ENCODE results near the gene NT5M.

The NT5M gene

GRCh38 chr17:17361543-17361866 lies 58.3 kb downstream of the NT5M start:
- no peak overlapping the region for H3K4me3 ChIP-seq (ENCODE audit: low read depth, low read length)
- no peak for DNase-seq (ENCODE audit: low read depth)
- TF ChIP-seq CTCF (IDR thresholded peaks at IDR 0.05; ENCODE audit: insufficient read depth, low read depth, low read length, missing control alignments), result no peak

GRCh38 chr17:17361867-17362539 lies 58.8 kb downstream of the NT5M start:
- H3K4me3 ChIP-seq (ENCODE audit: low read depth, low read length), result no peak overlapping the region
- no peak for TF ChIP-seq CTCF (IDR thresholded peaks at IDR 0.05; ENCODE audit: insufficient read depth, low read depth, low read length, missing control alignments)
- DNase-seq (ENCODE audit: low read depth), result no peak

GRCh38 chr17:17362540-17362930 lies 59.4 kb downstream of the NT5M start:
- H3K4me3 ChIP-seq (ENCODE audit: low read depth, low read length), result no peak overlapping the region
- TF ChIP-seq CTCF (IDR thresholded peaks at IDR 0.05; ENCODE audit: insufficient read depth, low read depth, low read length, missing control alignments), result no peak
- DNase-seq (ENCODE audit: low read depth), result no peak

DNA sequence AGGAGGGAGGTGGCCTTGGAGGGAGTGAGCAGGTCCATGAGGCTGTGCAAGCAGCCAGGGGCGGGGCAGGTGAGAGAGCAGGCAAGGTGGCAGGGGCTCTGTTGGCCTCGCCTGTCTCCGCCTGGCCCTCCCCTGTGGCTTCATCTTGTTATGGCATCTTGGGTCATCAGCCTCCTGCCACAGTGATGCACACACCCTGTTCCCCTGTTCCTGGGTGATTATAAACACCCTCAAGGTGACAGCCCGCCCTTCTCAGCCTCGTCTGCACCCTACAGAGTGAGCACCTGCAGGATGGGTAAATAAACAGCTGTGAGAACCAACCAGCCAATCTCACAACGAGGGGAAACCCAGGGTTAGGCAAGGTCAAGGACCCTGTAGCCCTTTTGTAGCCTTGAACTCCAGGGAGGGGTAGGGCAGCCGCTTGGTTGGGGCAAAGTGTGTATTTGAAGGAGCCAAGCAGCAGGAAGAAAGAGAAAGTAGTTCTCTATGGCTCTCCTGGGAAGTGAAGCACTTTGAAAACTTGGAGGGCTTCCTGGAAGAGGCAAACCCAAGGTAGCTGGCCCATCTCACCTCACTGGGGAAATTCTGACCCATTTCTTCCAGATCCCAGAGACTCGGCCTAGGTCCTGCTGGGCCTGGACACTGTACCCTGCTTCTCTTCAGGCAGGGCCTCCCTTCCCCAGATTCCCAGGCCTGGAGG lies 60.6 kb downstream of the NT5M start:
- H3K4me3 ChIP-seq (ENCODE audit: low read depth, low read length), result no peak overlapping the region
- DNase-seq (ENCODE audit: low read depth), result no peak
- TF ChIP-seq CTCF (IDR thresholded peaks at IDR 0.05; ENCODE audit: insufficient read depth, low read depth, low read length, missing control alignments), result no peak

DNA sequence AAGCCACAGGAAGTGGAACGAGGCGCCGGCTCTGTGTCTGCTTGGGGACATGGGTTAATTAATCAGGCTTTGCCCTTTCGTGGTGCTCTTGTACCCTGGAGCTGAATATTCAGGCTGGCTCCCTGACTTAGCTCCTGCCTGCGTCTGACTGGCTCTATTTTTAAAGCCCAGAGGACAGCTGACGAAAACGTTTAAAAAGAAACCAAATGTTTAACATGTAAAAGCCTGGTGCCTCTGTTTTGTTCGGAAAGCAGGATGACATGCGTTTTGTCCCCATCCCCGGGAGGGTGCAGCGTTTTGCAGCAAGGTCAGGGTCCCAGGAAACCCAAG lies 61.1 kb downstream of the NT5M start:
- no peak overlapping the region for H3K4me3 ChIP-seq (ENCODE audit: low read depth, low read length)
- no peak for TF ChIP-seq CTCF (IDR thresholded peaks at IDR 0.05; ENCODE audit: insufficient read depth, low read depth, low read length, missing control alignments)
- no peak for DNase-seq (ENCODE audit: low read depth)

- TF ChIP-seq CTCF (IDR thresholded peaks at IDR 0.05; ENCODE audit: insufficient read depth, low read depth, low read length, missing control alignments), result no peak
- no peak for DNase-seq (ENCODE audit: low read depth)
- H3K4me3 ChIP-seq (ENCODE audit: low read depth, low read length), result no peak overlapping the region
Observed at GRCh38 chr17:17365476-17366110, 62.4 kb downstream of the NT5M start.
